DMS 273 (cell line): ENCODE data around the gene LBX1.
A peak's percentile ranks its signal among the peaks of the same experiment; 100 is the strongest.
"Not testable (repeated sequence)": the region's sequence is repeated elsewhere in the genome, so short reads cannot be mapped to it uniquely, and the experiment has no call there.

Experiments
- DNase-seq: peaks from one replicate; lab custom pipeline; 2025; ENCODE audit not compliant: unreplicated experiment; lab: John Stamatoyannopoulos, UW

Gene LBX1

GRCh38 chr10:101215397-101216206 is 13.7 kb downstream of the LBX1 start:
- no peak for DNase-seq

DNA sequence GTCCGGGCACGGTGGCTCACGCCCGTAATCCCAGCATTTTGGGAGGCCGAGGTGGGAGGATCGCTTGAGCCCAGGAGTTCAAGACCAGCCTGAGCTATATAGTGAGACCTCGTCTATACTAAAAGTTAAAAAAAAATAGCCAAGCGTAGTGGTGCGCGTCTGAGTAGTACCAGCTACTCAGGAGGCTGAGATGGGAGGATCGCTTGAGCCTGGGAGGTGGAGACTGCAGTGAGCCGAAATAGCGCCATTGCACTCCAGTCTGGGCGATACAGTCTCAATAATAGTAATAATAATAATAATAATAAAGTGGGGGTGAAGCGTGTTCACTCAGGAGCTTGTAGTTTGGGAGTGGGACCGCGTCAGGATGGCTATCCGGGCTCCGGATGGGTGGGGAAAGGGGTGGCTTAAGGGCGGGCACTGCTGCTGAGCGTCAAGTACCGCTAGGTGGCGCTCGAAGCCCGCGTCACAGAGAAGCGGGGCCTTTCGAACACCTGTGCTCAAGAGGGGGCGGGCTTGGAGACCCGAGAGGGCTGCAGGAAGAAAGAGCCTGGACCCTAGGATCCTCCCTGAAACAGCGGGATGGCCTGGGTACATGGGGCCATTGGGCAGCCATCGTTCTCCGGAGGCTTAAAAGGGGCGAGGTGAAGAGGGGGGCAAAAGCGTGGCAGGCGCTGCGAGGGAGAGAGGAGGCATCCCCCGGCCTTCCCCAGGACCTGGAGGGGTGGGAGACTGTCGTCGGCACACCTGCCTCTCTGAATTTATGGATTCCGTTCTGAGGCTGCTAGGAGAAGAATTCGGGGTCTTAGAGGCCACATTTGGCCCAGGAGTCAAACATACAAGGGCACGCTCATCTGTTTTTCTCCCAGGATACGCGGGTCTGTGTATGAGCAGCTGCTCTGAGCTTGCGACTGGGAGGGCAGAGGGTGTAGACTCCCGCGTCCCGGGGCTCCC is 14.5 kb downstream of the LBX1 start:
- peak; percentile 87 for DNase-seq

GRCh38 chr10:101208543-101208942 is 20.7 kb downstream of the LBX1 start:
- DNase-seq = no peak

- DNase-seq = no peak
Measured at GRCh38 chr10:101207026-101207425, 22.2 kb downstream of the LBX1 start.

- DNase-seq = not testable (repeated sequence)
Measured at GRCh38 chr10:101202667-101203066, 26.6 kb downstream of the LBX1 start.

DNA sequence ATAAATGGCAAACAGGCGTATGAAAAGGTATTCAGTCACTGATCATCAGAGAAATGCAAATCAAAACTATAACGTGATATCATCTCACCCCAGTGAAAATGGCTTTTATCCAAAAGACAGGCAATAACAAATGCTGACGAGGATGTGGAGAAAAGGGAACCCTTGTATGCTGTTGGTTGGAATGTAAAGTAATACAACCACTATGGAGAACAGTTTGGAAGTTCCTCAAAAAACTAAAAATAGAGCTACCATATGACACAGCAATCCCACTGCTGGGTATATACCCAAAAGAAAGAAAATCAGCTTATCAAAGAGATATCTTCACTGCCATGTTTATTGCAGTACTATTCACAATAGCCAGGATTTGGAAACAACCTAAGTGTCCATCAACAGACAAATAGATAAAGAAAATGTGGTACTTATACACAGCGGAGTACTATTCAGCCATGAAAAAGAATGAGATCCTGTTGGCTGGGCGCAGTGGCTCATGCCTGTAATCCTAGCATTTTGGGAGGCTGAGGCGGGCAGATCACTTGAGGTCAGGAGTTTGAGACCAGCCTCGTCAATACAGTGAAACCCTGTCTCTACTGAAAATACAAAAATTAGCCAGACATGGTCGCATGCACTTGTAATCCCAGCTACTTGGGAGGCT is 30.8 kb downstream of the LBX1 start:
- DNase-seq = not testable (repeated sequence)

- no peak for DNase-seq
Measured at GRCh38 chr10:101195921-101196320, 33.3 kb downstream of the LBX1 start.

- no peak for DNase-seq
Measured at GRCh38 chr10:101189461-101190401, 39.5 kb downstream of the LBX1 start.

DNA sequence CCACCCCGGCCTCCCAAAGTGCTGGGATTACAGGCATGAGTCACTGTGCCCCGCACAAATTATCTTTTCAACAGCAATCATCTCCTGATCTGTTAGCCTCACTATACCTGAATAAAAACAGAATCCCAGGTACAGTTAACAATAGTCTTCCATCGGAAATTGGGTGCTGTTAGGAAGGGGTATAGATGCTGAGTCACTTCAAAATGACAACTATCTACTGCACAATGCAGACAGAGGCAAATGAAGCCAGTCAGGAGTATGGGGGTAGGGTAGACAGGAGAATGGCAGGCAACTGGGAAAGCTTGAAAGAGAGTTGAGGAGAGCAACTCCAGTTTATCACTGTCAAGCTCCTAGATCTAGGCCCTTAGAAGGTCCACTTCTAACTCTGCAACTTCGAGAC is 40.3 kb downstream of the LBX1 start:
- DNase-seq = no peak

DNA sequence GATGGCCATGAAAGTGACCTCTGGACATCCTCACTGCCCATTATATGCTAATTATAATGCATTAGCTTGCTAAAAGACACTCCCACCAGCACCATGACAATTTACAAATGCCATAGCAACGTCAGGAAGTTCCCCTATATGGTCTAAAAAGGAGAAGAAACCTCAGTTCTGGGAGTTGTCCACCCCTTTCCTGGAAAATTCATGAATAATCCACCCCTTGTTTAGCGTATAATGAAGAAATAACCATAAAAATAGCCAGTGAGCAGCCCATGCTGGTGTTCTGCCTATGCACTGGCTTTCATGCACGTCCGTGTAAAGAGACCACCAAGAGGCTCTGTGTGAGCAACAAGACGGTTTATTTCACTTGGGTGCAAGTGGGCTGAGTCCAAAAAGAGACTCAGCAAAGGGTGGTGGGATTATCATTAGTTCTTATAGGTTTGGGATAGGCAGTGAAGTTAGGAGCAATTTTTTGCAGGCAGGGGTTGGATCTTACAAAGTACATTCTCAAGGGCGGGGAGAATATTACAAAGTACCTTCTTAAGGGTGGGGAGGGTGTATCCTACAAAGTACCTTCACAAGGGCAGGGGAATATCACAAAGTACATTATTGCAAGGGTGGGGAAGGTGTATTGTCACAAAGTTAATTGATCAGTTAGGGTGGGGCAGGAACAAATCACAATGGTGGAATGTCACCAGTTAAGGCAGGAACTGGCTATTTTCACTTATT is 45.6 kb downstream of the LBX1 start:
- no peak for DNase-seq

DNA sequence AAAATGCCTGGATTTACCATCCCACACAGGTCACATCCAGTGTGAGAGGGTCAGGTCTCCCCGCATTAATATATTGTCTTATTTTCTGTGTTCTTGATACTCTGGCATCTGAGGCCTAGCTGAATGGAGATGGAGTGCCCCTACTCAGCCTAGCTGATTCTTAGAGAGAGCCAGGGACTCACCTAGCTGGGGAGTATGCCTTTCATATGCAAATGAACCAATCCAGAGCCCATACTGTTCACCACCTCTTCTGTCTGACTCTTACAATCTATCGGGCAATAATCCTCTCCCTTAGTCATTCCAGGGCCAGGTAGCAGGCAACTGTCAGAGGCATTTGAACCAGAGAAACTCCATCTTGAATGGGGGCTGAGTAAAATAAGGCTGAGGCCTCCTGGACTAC is 46.3 kb downstream of the LBX1 start:
- DNase-seq = no peak
